Heart right ventricle (tissue), 16 donors: ENCODE measurements around the gene FGF12. TPM values are rescaled to one million over a fixed set of nuclear protein-coding genes. Genes with fewer than 3 reads are reported as not detected.

Source experiments
- ATAC-seq, 8 donors: fragments of 200-7000 bp; cut with Tn5 transposase; one replicate each; pipeline ENCODE4 v1.9.1; 2020; ENCODE audit warnings: mild to moderate bottlenecking in 8 of 8, moderate library complexity in 8 of 8, moderate number of reproducible peaks in 1 of 8
- DNase-seq, 2 donors: peaks; one replicate each; pipeline ENCODE4 v3.0.0-alpha.2; 2020
- H3K27ac ChIP-seq, 10 donors: fragments of 200-600 bp; sonication (generic) in 2 of 10; one replicate each; pipeline versions ENCODE4 v1.5.0 to v1.8.0; 2020 to 2022; ENCODE audit warnings: mild to moderate bottlenecking in 3 of 10
- H3K27me3 ChIP-seq, 7 donors: fragments of 200-600 bp; one replicate each; pipeline ENCODE4 v1.8.0; 2021 to 2022; ENCODE audit warnings: mild to moderate bottlenecking in 2 of 7
- H3K36me3 ChIP-seq, 9 donors: fragments of 200-600 bp; sonication (generic) in 1 of 9; one replicate each; pipeline versions ENCODE4 v1.5.0 to v1.8.0; 2020 to 2022; ENCODE audit warnings: mild to moderate bottlenecking in 2 of 9
- H3K4me1 ChIP-seq, 9 donors: fragments of 200-600 bp; sonication (generic) in 1 of 9; one replicate each; pipeline versions ENCODE4 v1.5.0 to v1.8.0; 2020 to 2022; ENCODE audit warnings: mild to moderate bottlenecking in 4 of 9
- H3K4me3 ChIP-seq, 10 donors: fragments of 200-600 bp; sonication (generic) in 2 of 10; one replicate each; pipeline versions ENCODE4 v1.5.0 to v1.8.0; 2020 to 2022; ENCODE audit warnings: mild to moderate bottlenecking in 7 of 10, moderate library complexity in 2 of 10
- H3K9me3 ChIP-seq, 11 donors: fragments of 200-600 bp in 10 of 11; sonication (generic) in 2 of 11; one replicate each; pipeline versions ENCODE4 v1.5.0 to v1.8.0; 2013 to 2022; ENCODE audit warnings: mild to moderate bottlenecking in 2 of 11, control low read depth in 1 of 11, moderate library complexity in 1 of 11
- WGBS, 2 donors: extraction: QIAGEN DNeasy Blood & Tissue Kit; methylation state at CpG; one replicate each; pipeline ENCODE4 v1.1.7; 2013; ENCODE audit warnings: inconsistent platforms in 1 of 2; 5-methylcytosine and 5-hydroxymethylcytosine counted together
- intact Hi-C, 10 donors: fragments of 100-400 bp; cut with DNase I; formaldehyde crosslinking; loops; one replicate each; pipeline versions ENCODE4 v1.11.1 to v1.14.2; 2022
- polyA plus RNA-seq, 2 donors: library from polyadenylated mRNA; stranded (reverse); fragments of 200-250 nt; gene quantifications; one replicate each; pipeline ENCODE4 v1.2.3, GENCODE V29; 2013
- total RNA-seq, 10 donors: library from RNA; stranded (reverse); fragmentation: NEBNext Ultra II Directional in 3 of 10; extraction: Animal tissue kit (Norgen Biotek cat#: 25700) in 3 of 10; gene quantifications; one replicate each; pipeline versions ENCODE4 v1.2.1 to v1.2.4, GENCODE V29; 2021 to 2023
- TF ChIP-seq, protein P1 (sequence below), 9 donors: fragments of 200-600 bp; sonication (generic) in 2 of 9; IDR thresholded peaks; one replicate each; pipeline versions ENCODE4 v1.5.0 to v1.8.0; 2021 to 2022; ENCODE audit warnings: antibody characterized with exemption in 9 of 9, mild to moderate bottlenecking in 5 of 9, moderate library complexity in 1 of 9
- donor health status: Arrhythmogenic right ventricular cardiomyopathy.
- donor health status: ischemic (EF 13 %, LVEDD 7.1; RV severe dilation, severe dysfunction).
- donor health status: healthy with polysubstance abuse.
- donor health status: DM: no; HTN: yes; CAD: no.
- donor health status: DM: no; HTN: no; CAD: no.
- donor health status: ischemic (EF 25% LVEDD 6.9; RV normal size, moderate dysfunction).
- donor health status: ischemic (EF 25% LVEDD 5.7; RV mildly dilated, moderate dysfunction).
- donor health status: healthy.
- donor health status: DM: yes; HTN: yes; CAD: no.
- donor health status: Ischemic cardiomyopathy.
- donor health status: ischemic (EF 35%, LVEDD 5.7; RV mildly dilated, moderate dysfunction).
- donor health status: nonischemic (EF 11% LVEDD 7.7; RV severe dilation, severe dysfunction).
- donor health status: DM: yes; HTN: yes; CAD: no.
- donor health status: PGD.
- donor health status: ischemic (EF 29% LVEDD 5.4; RV normal size, mild dysfunction).
- donor health status: nonischemic (EF 23%, LVEDD 6.1; RV moderate dilation, normal function).

The FGF12 gene
- total and polyA plus RNA-seq, 12 donors, result 26.5 to 504 (median 313) TPM

DNA sequence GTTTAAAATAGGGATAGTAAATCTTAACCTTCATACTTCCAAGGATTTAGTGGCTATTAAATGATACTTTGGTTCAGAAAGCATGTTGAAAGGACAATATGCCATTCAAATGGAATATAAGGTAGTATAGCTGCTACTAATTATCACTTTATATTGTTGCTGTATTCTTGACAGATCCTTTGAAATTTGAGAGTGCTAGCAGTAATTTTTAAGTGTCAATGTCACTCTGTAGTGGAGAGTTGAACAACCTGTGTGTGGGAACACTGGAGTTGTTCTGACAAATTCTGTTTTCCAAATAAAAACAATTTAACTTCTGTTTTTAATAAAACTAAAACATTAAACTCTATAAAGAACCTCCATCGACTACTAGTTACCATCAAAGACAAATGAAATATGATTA, 565.7 kb downstream of the FGF12 start:
- H3K4me1 ChIP-seq, result no peaks in the 10 kb centered on the region
- ATAC-seq (no peak), DNase-seq (no peak)
- TF ChIP-seq, protein P1, sequence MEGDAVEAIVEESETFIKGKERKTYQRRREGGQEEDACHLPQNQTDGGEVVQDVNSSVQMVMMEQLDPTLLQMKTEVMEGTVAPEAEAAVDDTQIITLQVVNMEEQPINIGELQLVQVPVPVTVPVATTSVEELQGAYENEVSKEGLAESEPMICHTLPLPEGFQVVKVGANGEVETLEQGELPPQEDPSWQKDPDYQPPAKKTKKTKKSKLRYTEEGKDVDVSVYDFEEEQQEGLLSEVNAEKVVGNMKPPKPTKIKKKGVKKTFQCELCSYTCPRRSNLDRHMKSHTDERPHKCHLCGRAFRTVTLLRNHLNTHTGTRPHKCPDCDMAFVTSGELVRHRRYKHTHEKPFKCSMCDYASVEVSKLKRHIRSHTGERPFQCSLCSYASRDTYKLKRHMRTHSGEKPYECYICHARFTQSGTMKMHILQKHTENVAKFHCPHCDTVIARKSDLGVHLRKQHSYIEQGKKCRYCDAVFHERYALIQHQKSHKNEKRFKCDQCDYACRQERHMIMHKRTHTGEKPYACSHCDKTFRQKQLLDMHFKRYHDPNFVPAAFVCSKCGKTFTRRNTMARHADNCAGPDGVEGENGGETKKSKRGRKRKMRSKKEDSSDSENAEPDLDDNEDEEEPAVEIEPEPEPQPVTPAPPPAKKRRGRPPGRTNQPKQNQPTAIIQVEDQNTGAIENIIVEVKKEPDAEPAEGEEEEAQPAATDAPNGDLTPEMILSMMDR (IDR thresholded peaks at IDR 0.05), result no peak
- H3K9me3 ChIP-seq, result no peaks in the 10 kb centered on the region
- 89 to 90% methylated on average over 1 of the region's 1 CpG for WGBS, 2 donors
- H3K27ac ChIP-seq, result no peak overlapping the region
- intact Hi-C loops, result no loop called here
- no peaks in the 10 kb centered on the region for H3K36me3 ChIP-seq
- H3K27me3 ChIP-seq, result no peaks in the 10 kb centered on the region
- no peak overlapping the region for H3K4me3 ChIP-seq

DNA sequence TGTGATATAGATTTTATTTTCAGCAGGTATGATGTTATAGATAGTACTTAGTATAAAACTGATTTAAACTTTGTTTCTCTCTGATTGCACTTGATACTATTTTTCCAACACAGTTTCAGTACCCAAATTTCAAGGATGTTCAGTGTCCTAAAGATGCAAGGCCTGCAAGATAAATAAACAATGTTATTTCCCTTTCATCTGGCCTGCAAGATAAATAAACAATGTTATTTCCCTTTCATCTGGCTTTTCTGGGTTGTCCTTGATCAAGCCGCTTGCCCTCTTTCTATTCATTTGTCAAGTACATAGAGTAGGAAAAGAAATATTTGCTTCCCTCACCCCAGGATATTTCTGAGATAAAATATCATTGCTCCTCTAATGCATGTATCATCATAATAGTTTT, 571.0 kb downstream of the FGF12 start:
- ATAC-seq, result no peak
- Histone ChIP-seq H3K4me3 (no peak overlapping the region), H3K36me3 (no peaks in the 10 kb centered on the region), H3K4me1 (no peaks in the 10 kb centered on the region), H3K27me3 (no peaks in the 10 kb centered on the region), H3K9me3 (no peaks in the 10 kb centered on the region), H3K27ac (no peak overlapping the region)
- DNase-seq, result no peak
- WGBS, 2 donors, result 64 to 71% methylated on average over 1 of the region's 1 CpG
- TF ChIP-seq, protein P1 (IDR thresholded peaks at IDR 0.05), result no peak
- intact Hi-C loops, result no loop called here

DNA sequence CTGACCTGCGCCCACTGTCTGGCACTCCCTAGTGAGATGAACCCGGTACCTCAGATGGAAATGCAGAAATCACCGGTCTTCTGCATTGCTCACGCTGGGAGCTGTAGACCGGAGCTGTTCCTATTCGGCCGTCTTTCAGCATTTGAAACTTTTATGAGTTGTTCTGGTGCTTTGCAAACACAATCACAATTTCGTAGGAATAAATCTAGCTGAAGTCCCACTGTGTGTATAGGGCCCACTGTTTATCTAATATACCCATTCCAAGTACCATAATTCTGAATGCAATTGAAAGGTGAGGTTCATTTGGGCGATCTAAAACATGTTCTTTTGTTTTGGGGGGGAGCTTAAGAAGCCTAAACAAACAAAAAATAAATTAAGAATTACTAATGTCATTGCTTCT, 572.1 kb downstream of the FGF12 start:
- intact Hi-C loops, result no loop called here
- Histone ChIP-seq H3K4me3 (peak overlapping the region in 5 of 10 donors; percentile 9 to 47 (median 31)), H3K36me3 (no peaks in the 10 kb centered on the region), H3K9me3 (no peaks in the 10 kb centered on the region), H3K4me1 (no peaks in the 10 kb centered on the region), H3K27me3 (no peaks in the 10 kb centered on the region), H3K27ac (no peak overlapping the region)
- DNase-seq (no peak), ATAC-seq (no peak)
- 61 to 62% methylated on average over 7 to 9 of the region's 9 CpGs for WGBS, 2 donors
- TF ChIP-seq, protein P1 (IDR thresholded peaks at IDR 0.05), result no peak

DNA sequence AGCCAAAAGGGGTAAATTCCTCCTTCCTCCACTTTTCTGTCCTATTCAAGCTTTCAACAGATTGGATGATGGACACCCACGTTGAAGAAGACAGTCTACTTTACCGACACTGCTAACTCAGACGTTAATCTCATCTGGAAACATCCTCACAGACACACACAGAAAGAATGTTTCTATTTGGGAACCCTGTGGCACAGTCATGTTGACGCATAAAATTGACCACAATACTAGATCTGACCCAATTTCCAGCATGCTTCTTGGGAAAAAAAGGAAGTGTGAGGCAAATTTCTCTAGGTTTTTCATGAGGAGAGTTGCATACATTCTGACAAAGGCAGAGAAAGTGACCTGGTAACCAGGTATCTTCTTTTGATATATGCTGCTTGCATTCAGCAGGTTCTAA, 594.1 kb downstream of the FGF12 start:
- DNase-seq (no peak), ATAC-seq (no peak)
- Histone ChIP-seq H3K36me3 (no peaks in the 10 kb centered on the region), H3K9me3 (no peaks in the 10 kb centered on the region), H3K4me1 (no peaks in the 10 kb centered on the region), H3K27ac (no peak overlapping the region), H3K4me3 (no peak overlapping the region), H3K27me3 (no peaks in the 10 kb centered on the region)
- intact Hi-C loops, result loop anchor here in 9 of 10 donors (5.0 to 10.0 kb wide), 5 partner anchors 289 to 718 kb away; no protein-coding TSS in a partner anchor
- TF ChIP-seq, protein P1 (IDR thresholded peaks at IDR 0.05), result no peak
- WGBS, 2 donors, result 86 to 88% methylated on average over 4 of the region's 4 CpGs
